Measurements from ENCODE around the gene QDPR. TPM values are rescaled to one million over a fixed set of nuclear protein-coding genes. Genes with fewer than 3 reads are reported as not detected.

The QDPR gene
- polyA plus RNA-seq, 3 donors: 43.2 to 69.0 (median 63.3) TPM

DNA sequence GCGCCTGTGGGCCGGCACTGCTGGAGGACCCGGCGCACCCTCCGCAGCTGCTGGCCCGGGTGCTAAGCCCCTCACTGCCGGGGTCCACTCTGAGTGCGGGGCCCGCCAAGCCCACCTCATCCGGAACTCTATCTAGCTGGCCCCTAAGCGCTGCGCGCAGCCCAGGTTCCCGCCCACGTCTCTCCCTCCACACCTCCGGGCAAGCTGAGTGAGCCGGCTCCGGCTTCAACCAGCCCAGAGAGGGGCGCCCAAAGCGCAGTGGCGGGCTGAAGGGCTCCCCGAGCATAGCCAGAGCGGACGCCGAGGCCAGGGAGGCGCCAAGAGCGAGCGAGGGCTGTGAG lies 75.2 kb downstream of the QDPR start:
- no peak for DNase-seq (ENCODE audit: low read depth in 3 of 3, low spot score in 2 of 3)

Other genes with a start within 250 kb of the QDPR start
- gene CLRN2, start 3.1 kb upstream of the QDPR start, polyA plus RNA-seq (ENCODE audit: insufficient read length in 3 of 3): not detected
- gene LAP3, start 65.1 kb upstream of the QDPR start, polyA plus RNA-seq (ENCODE audit: insufficient read length in 3 of 3): 10 to 100 TPM; 78.4 to 86.4 (median 85.2) TPM
- 10 to 100 TPM; 60.4 to 65.2 (median 64.9) TPM for gene MED28, start 102.6 kb upstream of the QDPR start, polyA plus RNA-seq (ENCODE audit: insufficient read length in 3 of 3)

Measured in right renal cortex interstitium (tissue), 3 donors.